ENCODE results near the gene SPATC1L. TPM values are rescaled to one million over a fixed set of nuclear protein-coding genes. Genes with fewer than 3 reads are reported as not detected.
"Not testable (repeated sequence)": the region's sequence is repeated elsewhere in the genome, so short reads cannot be mapped to it uniquely, and the experiment has no call there.

Gene SPATC1L
- total RNA-seq, 1 donor from 2014 or later, result 12.3 TPM

DNA sequence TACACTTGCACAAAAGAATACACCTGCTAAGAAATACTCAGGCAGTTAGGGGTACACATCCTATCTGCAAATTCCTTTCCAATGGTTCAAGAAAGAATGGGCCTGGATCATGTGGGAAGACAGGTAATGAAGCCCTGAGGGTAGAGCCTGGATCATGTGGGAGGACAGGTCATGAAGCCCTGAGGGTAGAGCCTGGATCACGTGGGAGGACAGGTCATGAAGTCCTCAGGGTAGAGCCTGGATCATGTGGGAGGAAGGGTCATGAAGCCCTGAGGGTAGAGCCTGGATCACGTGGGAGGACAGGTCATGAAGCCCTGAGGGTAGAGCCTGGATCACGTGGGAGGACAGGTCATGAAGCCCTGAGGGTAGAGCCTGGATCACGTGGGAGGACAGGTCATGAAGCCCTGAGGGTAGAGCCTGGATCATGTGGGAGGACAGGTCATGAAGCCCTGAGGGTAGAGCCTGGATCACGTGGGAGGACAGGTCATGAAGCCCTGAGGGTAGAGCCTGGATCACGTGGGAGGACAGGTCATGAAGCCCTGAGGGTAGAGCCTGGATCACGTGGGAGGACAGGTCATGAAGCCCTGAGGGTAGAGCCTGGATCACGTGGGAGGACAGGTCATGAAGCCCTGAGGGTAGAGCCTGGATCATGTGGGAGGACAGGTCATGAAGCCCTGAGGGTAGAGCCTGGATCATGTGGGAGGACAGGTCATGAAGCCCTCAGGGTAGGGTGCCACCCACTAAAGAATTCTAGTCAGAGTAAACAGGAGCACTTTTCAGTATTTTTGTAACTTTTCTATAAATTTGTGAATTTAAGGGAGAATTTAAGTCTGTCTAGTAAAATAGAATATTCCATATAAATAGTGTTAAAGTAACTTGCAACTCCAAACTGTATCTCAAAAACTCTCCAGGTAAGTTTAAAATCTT, 16.9 kb upstream of the SPATC1L start:
- DNase-seq (ENCODE audit: low spot score), result not testable (repeated sequence)

DNA sequence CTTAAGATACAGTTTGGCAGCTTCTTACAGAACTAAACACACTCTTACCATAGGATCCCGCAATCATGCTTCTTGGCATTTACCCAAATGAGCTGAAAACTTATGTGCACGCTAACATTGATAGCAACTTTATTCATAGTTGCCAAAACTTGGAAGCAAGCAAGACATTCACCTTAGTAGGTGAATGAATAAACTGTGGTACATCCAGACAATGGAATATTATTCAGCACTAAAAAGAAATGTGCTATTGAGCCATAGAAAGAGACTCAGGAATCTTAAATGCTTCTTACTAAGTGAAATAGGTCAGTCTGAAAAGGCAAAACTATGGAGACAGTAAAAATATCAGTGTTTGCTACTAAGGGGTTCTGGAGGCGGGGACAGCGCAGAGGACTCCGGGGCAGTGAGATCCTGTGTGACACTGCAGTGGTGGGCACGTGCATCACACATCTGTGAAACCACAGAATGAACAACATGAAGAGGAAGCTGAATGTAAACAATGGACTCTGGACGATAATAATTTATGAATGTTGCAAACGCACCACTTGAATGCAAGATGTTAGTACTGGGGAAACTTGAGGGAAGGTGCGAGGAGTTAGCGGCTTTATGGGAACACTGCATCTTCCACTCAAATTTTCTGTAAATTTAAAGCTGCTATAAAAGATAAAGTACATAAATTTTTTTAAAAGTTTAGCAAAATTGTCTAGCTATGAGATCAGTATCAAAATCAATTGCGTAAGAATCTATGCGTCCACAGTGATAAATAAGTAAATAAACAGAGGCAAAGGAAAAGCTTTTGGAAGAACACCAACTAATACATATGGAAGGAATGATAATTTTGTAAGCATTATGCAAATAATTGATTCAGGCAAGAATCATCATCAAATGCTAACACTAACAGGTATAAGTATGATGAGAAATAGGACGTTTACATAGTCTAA, 15.4 kb upstream of the SPATC1L start:
- no peak for DNase-seq (ENCODE audit: low spot score)

DNA sequence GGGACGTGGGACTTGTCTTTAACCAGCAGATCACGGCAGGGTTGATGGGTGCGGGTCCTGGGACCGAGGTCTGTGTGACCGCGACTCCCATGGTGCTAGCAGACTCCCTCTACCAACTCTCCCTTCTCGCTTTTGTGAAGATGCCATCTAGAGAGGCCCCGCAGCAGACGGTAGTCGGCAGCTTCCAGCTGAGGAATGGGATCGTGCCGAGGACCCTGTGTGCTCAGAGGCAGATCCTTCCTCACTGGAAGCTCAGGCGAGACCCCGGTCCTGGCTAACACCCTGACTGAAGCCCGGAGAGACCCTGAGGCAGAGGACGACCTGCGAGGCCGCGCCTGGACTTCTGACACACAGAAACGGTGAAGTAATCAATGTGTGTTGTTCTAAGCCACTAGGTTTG, 12.5 kb upstream of the SPATC1L start:
- peak; percentile 37 for DNase-seq (ENCODE audit: low spot score)

DNA sequence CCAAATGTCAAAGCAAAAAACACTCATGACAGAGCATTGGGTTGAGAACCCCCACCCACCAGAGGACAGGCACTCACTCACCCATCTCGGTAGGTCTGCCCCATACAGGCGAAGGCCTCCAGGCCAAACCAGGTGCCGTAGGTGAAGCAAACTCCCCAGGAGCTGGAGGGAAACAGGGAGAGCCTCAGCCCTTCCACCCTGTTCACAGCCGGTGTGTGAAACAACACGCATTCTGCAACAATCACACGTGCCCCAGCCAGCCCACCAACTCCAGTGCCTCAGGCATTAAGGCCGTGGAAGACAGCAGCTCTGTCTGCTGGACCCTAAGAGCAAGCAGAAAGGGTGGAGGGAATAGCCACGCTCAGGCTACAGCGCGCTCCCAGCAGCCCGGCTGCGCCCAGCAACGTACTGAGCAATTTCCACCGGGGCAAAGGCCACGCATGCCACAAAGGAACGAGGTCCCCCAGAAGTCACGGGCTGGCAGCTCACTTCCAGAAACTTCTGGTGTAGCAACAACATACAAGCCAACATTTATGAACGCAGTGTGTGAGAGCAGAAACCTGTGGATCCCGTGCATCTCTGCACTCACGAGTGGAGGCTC, 11.4 kb upstream of the SPATC1L start:
- DNase-seq (ENCODE audit: low spot score), result peak; percentile 39

DNA sequence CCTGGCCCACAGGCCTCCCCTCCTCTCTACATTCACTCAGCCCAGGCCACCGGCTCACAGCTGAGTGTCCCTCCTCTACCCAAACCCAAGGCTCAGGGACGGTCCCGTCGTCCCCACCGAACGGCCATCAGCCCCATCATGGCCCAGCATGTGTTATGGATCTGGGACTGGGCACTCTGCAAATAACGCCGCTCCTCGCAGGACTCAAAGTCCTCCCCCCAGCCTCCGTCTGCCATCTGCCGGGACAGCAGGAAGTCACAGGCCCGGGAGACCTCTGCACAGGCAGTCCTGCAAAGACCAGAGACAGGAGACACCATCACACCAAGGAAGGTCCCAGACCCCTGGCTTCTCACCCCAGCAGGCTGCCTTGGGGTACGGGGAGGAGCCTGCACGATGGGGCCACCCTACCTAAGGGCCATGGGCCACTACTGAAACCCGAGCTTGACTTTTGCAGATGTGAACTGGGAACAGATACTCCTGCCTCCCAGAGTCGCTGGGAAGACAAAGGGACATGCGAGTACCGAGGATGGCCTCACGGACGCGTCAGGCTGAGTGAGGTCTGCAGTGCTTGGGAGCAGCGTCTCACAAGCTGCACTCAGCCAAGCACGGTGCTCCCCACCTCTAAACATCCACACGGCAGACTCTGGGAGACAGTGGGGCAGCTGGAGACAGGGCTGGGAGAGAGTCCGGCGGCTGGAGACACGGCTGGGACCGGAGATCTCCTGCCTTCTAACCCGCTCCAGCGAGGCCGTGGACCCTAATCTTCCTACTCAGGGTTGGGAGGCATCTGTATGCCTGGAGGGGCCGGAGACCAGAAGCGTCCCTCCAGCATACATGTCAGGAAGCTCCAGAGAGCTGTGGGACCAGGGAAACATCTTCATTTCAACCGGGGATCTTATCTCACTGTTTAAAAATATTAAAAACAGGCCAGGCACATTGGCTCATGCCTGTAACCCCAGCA, 10.4 kb upstream of the SPATC1L start:
- peak; percentile 26 for DNase-seq (ENCODE audit: low spot score)

DNA sequence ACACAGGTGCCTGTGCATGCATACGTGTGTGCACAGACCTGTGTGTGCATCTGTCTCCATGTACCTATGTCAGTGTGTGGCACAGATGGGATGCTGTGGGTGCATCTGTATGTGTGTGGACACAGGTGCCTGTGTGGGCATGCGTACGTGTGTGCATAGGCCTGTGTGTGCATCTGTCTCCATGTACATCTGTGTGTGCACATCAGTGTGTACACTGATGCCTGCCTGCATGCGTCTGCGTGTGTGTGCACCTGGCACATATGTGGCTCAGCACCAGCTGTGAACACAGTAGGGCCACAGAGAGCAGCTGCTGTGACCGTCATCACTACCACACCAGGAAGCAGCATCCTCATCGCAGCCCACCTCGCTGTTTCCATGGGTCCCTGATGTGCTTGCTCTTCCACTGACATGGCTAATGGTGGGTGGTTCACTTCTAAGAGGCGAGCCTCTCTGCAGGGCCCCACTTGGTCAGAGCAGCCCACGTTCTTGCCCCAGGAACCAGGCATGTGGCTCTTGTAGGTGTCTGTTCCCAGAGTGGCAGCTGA, 9.6 kb upstream of the SPATC1L start:
- peak; percentile 20 for DNase-seq (ENCODE audit: low spot score)

DNA sequence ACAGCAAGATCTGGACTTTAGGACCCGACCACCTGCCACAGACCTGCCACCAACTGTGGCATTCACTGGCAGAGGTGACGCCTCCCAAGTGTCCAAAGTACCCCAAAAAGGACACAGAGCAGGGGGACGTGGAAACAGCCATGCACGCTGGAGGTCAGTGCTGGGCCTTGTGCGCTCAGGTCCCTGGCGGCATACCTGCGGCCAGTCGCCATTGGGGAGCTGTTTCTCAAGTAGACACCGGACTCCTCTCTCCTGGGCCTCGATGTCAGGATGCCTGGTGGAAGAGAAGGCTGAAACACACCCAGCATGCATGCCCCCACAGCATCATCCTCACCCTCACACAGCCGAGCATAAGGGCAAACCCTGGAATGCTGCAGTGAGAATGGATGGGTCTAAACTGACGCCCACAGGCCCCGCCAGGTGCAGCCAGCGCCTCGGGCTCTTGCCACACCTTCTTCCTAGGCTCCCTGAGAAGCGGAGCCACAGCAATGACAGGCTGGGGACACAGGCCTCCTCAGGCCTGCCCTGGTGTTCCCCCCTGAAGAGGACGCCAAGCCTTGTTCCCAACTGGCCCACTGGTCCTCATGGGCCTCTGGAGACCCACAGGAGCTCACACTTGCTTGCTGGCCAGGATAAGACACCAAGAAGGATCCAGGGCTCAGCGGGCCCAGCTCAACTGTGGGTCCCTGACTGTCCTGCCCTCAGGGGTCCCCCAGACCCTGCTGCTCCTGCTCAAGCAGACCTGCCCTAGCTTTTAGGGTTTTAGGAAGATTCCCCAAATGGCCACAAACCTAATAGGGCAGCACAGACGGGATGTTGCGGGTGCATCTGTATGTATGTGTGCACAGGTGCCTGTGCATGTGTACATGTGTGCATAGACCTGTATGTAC, 7.7 kb upstream of the SPATC1L start:
- peak; percentile 41 for DNase-seq (ENCODE audit: low spot score)

DNA sequence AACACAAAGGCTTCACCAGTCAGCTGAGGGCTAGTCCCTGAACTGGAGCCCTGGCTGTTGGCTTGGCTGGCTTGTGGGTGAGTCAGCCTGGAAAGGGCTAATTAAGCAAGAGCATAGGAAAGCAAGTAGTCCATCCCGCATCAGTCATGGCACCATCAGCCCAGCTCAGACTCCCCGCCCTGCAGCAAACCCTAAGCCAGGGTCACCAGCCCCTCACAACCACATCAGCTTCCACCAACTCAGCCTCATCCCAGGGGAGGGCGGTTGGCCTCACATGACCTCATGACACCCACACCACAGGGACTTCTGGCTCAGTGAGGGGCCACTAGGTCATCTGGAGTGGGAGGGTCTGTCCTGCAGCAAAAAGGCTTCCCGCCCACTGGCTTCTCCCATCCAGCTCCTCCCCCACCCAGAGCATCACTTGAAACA, 7.0 kb upstream of the SPATC1L start:
- DNase-seq (ENCODE audit: low spot score), result peak; percentile 50

DNA sequence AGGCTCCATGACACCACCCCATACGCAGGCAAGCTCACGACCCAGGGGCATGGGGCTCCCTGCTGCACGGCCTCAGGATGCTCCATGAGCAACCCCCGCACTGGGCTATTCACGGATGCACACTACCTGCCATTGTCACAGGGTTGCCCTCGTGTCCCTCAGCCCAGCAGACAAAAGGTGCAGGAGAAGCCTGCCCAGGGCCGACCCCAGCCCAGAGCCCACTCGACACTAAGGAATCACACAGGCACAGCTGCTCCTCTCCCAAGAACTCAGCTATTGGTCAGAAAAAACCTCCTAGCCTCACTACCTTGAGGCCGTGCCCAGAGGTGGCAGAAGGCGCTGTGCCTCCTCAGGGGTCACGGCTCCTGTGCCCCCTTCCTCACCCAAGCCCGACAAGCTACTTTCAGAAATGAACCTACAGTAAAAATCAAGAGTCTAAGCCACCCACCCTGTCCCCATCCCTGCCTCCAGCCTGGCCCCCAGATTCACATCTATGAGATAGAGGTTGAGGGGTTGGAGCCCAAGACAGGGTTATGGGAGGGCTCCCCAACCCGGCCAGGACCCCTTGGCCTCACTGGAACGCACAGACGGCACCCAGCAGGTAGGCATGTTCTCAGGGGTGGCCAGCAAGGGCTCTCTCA, 6.4 kb upstream of the SPATC1L start:
- DNase-seq (ENCODE audit: low spot score), result peak; percentile 38

DNA sequence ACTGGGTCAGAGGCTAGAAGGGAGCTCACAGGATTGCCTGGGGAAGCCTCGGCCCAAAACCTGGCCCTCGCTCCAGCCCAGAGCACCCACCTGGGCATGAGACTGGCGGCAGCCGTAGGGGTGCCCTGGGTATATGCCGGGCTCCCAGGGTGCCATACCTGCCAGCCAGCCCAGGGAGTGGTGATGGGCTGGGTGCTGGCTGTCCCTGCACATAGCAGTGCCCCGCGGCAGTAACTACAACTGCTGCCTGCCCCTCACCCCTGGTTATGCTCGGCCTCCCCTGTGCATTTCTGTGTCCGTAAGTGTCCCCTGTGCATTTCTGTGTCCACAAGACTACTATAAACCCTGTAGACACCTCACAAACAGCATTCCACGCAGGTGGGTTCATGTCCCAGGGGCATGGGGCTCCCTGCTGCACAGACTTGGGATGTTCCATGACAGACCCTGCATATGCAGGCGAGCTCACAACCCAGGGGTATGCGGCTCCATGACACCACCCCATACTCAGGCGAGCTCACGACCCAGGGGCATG, 5.8 kb upstream of the SPATC1L start:
- no peak for DNase-seq (ENCODE audit: low spot score)

DNA sequence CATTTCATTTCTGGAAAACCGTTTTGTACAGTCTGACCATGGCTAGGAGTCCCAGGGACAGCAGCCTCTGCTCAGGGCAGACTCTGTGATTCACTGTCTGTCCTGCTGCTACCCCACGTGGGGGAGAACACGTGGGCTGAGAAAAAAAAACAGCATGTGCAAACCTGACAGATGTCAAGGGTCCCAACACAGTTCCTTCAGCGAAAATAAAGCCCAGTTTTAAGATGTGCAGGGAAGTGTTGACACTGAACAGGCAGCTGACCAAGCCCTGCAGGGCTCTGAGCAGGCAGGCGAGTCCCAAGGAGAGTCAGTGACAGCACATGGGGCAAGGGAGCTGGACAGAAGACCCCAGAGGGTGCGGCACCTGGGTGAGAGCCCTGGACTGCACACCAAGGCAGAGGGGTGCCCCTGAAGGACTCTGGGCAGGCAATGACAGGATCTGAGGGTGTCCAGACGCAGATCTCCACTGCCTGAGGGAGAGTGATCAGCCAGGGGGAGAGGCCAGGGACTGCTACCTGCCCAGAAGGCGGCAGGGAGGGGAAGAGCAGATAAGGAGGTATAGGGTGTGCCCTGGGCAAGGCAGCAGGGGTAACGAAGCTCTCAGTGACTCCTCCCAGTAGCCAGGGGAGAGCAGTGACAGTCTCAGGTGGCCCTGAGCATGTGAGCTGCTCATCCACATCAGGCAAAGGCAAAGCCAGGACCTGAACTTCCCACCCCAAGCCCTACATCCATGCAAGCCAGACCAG, 5.1 kb upstream of the SPATC1L start:
- no peak for DNase-seq (ENCODE audit: low spot score)

DNA sequence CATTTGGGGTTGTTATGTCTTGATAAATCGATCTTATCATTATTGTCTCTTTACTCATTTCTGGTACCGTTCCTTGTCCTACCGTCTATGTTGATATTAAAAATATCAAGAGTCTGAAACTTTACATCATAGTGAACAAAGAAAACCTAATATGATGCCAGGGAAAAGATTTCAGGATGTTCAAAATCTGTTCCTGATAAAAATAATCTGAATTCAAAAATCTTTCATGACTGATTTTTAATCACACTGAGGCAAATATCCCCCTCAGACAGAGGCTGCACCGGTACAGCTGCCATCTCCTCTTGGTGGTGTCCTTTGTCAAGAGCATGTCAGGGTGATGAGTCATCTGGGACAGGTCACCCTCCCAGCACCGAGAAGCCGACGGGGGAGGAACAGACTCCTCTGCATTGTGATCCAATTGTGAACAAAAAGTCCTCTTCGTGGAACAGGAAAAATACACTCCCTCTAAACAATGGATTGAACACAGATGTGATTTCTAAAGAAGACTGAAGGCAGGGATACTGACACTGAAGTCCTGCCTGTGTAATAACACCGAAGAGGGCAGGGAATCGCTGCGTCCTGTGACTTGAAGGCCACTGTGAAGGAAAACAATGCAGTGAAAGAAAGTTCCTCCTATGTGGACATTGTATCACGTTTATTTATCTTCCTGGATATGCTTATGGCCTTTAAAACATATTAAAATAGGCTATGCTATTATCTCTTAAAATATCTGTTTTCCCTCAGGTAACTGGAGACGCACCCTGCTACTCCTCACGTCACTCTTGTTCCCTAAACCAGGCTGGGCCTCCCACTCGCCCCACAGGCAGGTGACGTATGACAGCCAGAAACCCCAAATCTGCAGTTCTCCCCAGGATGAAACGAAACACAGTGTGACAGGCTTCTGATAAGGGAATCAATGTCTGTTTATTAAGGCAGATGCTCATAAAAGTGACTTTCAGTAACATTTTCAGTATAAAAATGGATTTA, 4.3 kb upstream of the SPATC1L start:
- no peak for DNase-seq (ENCODE audit: low spot score)

DNA sequence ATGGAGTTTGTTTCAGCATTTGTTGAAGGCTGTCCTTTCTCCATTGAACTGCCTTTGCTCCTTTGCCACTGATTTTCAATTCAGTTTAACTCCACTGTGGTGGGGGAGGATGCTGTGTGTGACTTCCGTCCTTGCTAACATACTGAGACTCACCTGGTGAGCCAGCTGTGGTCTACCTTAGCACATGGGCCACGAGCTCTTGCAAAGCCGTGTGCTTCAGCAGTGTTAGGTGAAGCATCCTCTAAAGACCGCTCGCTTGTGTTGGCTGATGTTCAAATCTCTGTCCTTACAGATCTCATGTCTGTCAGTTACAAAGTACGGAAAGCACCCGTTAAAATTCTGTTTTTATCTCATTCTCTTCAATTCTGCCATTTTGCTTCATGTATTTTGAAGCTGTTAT, 3.6 kb upstream of the SPATC1L start:
- DNase-seq (ENCODE audit: low spot score), result no peak

DNA sequence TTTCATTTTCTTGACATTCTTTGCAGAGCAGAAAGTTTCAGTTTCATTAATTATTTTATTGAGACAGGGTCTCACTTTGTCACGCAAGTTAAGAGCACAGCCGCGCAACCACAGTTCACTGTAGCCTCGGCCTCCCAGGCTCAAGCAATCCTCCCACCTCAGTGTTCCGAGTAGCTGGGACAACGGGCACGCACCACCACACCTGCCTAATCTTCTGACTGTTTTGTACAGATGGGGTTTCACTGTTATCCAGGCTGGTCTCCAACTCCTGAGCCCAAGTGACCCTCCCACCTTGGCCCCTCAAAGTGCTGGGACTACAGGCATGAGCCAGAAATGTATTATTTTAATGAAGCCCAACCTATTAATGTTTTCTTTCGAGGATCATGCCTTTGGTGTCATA, 3.0 kb upstream of the SPATC1L start:
- DNase-seq (ENCODE audit: low spot score), result no peak

DNA sequence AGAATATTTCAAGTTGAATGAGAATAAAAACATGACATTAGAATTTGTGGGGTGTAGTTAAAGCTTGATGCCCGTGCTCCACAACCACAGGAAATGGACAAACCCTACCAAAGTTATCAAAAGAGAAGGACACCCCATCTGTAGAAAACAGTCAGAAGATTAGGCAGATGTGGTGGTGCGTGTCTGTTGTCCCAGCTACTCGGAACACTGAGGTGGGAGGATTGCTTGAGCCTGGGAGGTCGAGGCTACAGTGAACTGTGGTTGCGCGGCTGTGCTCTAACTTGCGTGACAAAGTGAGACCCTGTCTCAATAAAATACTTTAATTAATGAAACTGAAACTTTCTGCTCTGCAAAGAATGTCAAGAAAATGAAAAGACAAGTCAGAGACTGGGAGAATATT, 1.5 kb upstream of the SPATC1L start:
- no peak for DNase-seq (ENCODE audit: low spot score)

DNA sequence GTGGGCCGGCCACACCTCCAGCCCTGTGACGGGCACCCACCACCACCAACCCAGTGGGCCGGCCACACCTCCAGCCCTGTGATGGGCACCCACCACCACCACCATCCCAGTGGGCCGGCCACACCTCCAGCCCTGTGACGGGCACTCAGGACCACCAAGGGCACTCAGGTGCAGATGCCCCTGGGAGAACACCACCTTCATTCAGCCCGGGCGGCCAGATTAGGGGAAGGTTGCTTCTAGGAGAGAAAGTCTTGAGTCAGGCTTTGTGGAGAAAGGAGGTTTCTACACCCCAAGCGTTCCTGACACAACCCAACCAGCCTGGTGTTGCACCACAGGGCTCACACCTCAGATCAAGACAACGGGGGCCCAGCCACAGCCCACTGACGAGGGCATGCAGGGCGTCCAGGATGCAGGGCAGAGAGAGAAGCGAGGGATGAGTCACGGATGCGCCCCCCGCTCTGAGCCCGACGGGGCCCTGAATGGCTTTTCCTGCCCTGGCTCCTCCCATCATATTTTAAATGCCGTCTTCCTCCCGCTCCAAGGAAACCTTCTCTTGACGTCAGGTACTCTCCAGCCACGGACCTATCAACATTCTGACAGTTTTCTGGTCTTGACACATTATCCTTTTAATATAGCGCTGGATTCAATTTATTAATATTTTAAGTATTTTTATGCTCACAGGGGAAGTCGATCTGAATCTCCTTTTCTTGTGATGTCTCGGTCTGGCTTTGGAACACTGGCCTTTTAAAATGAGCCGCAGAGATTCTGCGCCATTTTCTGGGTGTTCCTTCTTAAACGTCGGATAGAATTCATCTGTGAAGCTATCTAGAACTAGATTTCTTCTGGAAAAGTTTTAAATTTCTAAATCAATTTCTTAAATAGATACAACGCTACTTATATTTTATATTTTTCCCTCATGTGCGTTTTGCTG, 631 bp upstream of the SPATC1L start:
- DNase-seq (ENCODE audit: low spot score), result peak; percentile 88

Data from ureter (tissue), 1 donor.